HEK293 (cell line): ENCODE data around the gene FALEC.

Experiments
- GLI4 ChIP-seq: fragments of 450-650 bp; formaldehyde crosslinking; IDR thresholded peaks from 2 replicates; pipeline ENCODE4 v1.5.1; 2016; ENCODE audit warnings: missing biosample characterization, missing genetic modification characterization
- GLIS1 ChIP-seq: fragments of 450-650 bp; formaldehyde crosslinking; IDR thresholded peaks from 2 replicates; pipeline ENCODE4 v1.5.1; 2016; ENCODE audit warnings: missing biosample characterization, missing genetic modification characterization
- KLF1 ChIP-seq: fragments of 450-650 bp; formaldehyde crosslinking; IDR thresholded peaks from 2 replicates; pipeline ENCODE4 v1.5.1; 2016; ENCODE audit warnings: missing biosample characterization, missing genetic modification characterization
- KLF8 ChIP-seq: fragments of 450-650 bp; formaldehyde crosslinking; IDR thresholded peaks from 2 replicates; pipeline ENCODE4 v1.5.1; 2016; ENCODE audit warnings: missing biosample characterization, missing genetic modification characterization
- PATZ1 ChIP-seq: fragments of 450-650 bp; formaldehyde crosslinking; IDR thresholded peaks from 2 replicates; pipeline ENCODE4 v1.5.1; 2016; ENCODE audit warnings: missing biosample characterization, missing genetic modification characterization
- PRDM10 ChIP-seq: fragments of 450-650 bp; formaldehyde crosslinking; IDR thresholded peaks from 2 replicates; pipeline ENCODE4 v1.5.1; 2016; ENCODE audit warnings: missing biosample characterization, missing genetic modification characterization
- TRIM28 ChIP-seq: IDR thresholded peaks from 2 replicates; pipeline ENCODE4 v1.6.1; 2011; ENCODE audit warnings: low read length, control low read depth, borderline replicate concordance
- TSHZ1 ChIP-seq: fragments of 450-650 bp; formaldehyde crosslinking; IDR thresholded peaks from 2 replicates; pipeline ENCODE4 v1.5.1; 2016; ENCODE audit warnings: missing biosample characterization, missing genetic modification characterization, borderline replicate concordance
- ZBTB1 ChIP-seq: fragments of 450-650 bp; formaldehyde crosslinking; IDR thresholded peaks from 2 replicates; pipeline ENCODE4 v1.5.1; 2016; ENCODE audit warnings: missing biosample characterization, missing genetic modification characterization
- ZEB2 ChIP-seq: fragments of 450-650 bp; formaldehyde crosslinking; IDR thresholded peaks from 2 replicates; pipeline ENCODE4 v1.5.1; 2016; ENCODE audit warnings: missing biosample characterization, missing genetic modification characterization
- ZFP37 ChIP-seq: fragments of 450-650 bp; formaldehyde crosslinking; IDR thresholded peaks from 2 replicates; pipeline ENCODE4 v1.5.1; 2016; ENCODE audit warnings: missing biosample characterization, missing genetic modification characterization
- ZNF148 ChIP-seq: fragments of 450-650 bp; formaldehyde crosslinking; IDR thresholded peaks from 2 replicates; pipeline ENCODE4 v1.5.0; 2017; ENCODE audit warnings: missing biosample characterization, missing genetic modification characterization, borderline replicate concordance
- ZNF175 ChIP-seq: fragments of 450-650 bp; formaldehyde crosslinking; IDR thresholded peaks from 2 replicates; pipeline ENCODE4 v1.5.1; 2016; ENCODE audit warnings: missing biosample characterization, missing genetic modification characterization
- ZNF248 ChIP-seq: fragments of 450-650 bp; formaldehyde crosslinking; IDR thresholded peaks from 2 replicates; pipeline ENCODE4 v1.5.1; 2017; ENCODE audit warnings: missing biosample characterization, missing genetic modification characterization
- ZNF274 ChIP-seq, 2 experiments: fragments of 200-500 bp in 1 of 2; fragments of 450-650 bp in 1 of 2; sonication (Bioruptor generic) in 1 of 2; formaldehyde crosslinking in 1 of 2; IDR thresholded peaks; 2 replicates each; pipeline versions ENCODE4 v1.5.1 to v1.6.1; 2014 to 2016; ENCODE audit warnings: borderline replicate concordance in 1 of 2, inconsistent platforms in 1 of 2, low read length in 1 of 2, missing biosample characterization in 1 of 2, missing genetic modification characterization in 1 of 2
- ZNF335 ChIP-seq: fragments of 450-650 bp; formaldehyde crosslinking; conservative IDR thresholded peaks from 2 replicates; pipeline ENCODE4 v1.5.1; 2016; ENCODE audit warnings: missing biosample characterization, missing genetic modification characterization
- ZNF366 ChIP-seq: fragments of 450-650 bp; formaldehyde crosslinking; conservative IDR thresholded peaks from 2 replicates; pipeline ENCODE4 v1.5.1; 2016; ENCODE audit warnings: missing biosample characterization, missing genetic modification characterization
- ZNF398 ChIP-seq: fragments of 450-650 bp; formaldehyde crosslinking; IDR thresholded peaks from 2 replicates; pipeline ENCODE4 v1.5.1; 2017; ENCODE audit warnings: missing biosample characterization, missing genetic modification characterization
- ZNF514 ChIP-seq: fragments of 450-650 bp; formaldehyde crosslinking; IDR thresholded peaks from 2 replicates; pipeline ENCODE4 v1.5.1; 2016; ENCODE audit warnings: missing biosample characterization, missing genetic modification characterization
- ZNF571 ChIP-seq: fragments of 450-650 bp; formaldehyde crosslinking; IDR thresholded peaks from 2 replicates; pipeline ENCODE4 v1.5.0; 2017; ENCODE audit warnings: missing biosample characterization, missing genetic modification characterization
- ZNF600 ChIP-seq: fragments of 450-650 bp; formaldehyde crosslinking; IDR thresholded peaks from 2 replicates; pipeline ENCODE4 v1.5.1; 2016; ENCODE audit warnings: missing biosample characterization, missing genetic modification characterization
- ZNF791 ChIP-seq: fragments of 450-650 bp; formaldehyde crosslinking; IDR thresholded peaks from 2 replicates; pipeline ENCODE4 v1.5.1; 2016; ENCODE audit warnings: missing biosample characterization, missing genetic modification characterization

Gene FALEC

GRCh38 chr1:150567717-150568593, 52.4 kb downstream of the FALEC start (continued):
- TF ChIP-seq PATZ1 (tag by site-specific recombination) = peak; percentile 98
- no peak for TF ChIP-seq ZNF274 (IDR thresholded peaks at IDR 0.05; ENCODE audit: low read length)
- TF ChIP-seq ZNF274 (tag by site-specific recombination; IDR thresholded peaks at IDR 0.05; ENCODE audit: borderline replicate concordance) = no peak
- TF ChIP-seq ZNF366 (tag by site-specific recombination) = peak; percentile 22; the same call in 1 of the 2 replicates
- no peak for TF ChIP-seq ZNF571
- TF ChIP-seq ZNF600 (tag by site-specific recombination) = peak; percentile 78
- TF ChIP-seq ZFP37 (tag by site-specific recombination) = no peak
- TF ChIP-seq KLF8 (tag by site-specific recombination) = peak; percentile 65
- peak; percentile 94 for TF ChIP-seq PRDM10 (tag by site-specific recombination)
- TF ChIP-seq ZNF248 = no peak
- TF ChIP-seq ZNF335 = peak; percentile 38; the same call in 1 of the 2 replicates
- TF ChIP-seq ZEB2 (tag by site-specific recombination) = peak; percentile 79
- TF ChIP-seq ZNF398 = peak; percentile 20; the same call in 1 of the 2 replicates
- no peak for TF ChIP-seq ZNF791 (tag by site-specific recombination)
- no peak for TF ChIP-seq ZBTB1
- no peak for TF ChIP-seq TSHZ1 (tag by site-specific recombination)
- peak; percentile 60; the same call in 1 of the 2 replicates for TF ChIP-seq TRIM28
- TF ChIP-seq GLI4 (tag by site-specific recombination) = no peak
- no peak for TF ChIP-seq ZNF514 (tag by site-specific recombination)
- TF ChIP-seq ZNF175 (tag by site-specific recombination) = no peak
- TF ChIP-seq ZNF148 = no peak
- no peak for TF ChIP-seq KLF1 (tag by site-specific recombination)
- TF ChIP-seq GLIS1 (tag by site-specific recombination) = peak; percentile 92
